CD4-positive, alpha-beta T cell treated with Interleukin-21 for 1 hour (primary cell): Measurements from ENCODE around the gene CMC1.

Experiments used
- DNase-seq: peaks from one replicate; pipeline ENCODE4 v3.0.0-alpha.2; 2020

Gene CMC1

DNA sequence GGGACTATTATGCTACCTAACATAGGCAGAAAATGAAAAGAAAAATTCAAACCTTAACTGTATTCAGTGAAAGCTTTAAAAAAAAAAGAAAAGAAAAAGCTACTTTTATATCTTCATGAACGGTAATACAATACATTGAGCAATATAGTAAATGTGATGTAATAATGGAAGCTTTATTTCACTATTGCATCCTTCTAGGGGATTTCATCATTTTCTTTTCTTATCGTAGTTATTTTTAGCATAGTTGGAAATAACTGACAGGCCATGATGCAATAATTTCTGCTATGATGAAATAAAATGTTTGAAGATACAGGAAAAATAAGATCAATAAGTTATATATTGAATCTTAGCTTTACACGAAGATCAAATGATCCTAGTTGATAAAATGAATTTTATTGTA, 66.8 kb downstream of the CMC1 start:
- DNase-seq, result no peak

DNA sequence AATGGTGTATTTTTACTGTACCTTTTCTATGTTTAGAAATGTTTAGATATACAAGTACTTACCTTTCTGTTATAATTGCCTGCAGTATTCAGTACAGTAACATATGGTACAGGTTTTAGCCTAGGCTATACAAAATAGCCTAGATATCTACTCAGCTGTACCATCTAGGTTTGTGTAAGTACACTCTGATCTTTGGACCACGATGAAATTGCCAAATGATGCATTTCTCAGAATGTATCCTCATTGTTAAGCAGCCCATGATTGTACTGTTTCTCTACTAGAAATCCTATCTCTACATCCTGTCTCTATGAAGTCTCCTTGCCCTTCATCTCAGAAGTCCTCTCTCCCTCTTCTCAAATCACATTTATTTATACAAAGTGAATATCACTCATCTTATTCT, 74.3 kb downstream of the CMC1 start:
- DNase-seq, result no peak

DNA sequence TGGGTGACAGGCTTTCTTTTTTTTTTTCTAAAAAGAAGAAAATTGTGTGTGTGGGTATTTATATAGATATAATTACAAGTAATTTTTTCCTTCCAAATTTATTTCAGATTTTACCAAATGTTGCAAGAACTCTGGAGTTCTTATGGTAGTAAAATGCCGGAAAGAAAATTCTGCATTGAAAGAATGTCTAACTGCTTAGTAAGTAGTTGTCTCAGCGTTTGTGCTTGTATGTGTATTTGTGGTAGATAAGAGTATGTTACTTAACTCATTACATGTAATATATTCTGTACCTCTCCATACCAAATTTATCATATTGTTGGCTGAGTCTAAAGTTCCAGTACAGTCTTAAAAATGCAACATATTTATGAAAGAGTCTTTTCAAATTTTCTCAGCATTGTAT, 74.8 kb downstream of the CMC1 start:
- no peak for DNase-seq

DNA sequence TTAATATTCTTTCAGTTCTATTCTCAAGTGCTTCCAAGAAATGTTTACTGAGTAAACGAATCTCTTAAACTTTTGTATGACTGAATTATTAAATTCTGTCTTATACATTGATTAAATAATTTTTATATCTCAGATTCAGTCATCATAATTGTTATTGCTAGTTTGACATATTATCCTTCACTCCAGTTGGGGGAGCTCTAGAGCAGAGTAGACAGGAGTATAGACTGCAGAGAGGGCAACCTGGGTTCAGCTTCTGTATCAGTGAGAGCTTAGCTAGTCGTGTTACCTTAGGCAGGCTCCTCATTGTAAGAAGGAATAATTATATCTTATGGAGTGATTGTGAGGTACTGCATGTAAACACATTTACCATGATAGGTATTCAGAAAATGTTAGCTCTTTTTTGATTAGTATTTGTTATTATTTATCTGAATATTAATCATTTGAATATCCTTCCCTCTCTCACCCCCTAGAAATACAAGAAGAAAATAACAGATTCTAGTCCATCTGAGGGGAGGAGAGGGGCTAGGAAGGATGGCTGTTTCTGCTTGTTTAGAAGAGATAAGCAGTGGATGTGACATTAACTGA, 76.1 kb downstream of the CMC1 start:
- peak; percentile 72 for DNase-seq

DNA sequence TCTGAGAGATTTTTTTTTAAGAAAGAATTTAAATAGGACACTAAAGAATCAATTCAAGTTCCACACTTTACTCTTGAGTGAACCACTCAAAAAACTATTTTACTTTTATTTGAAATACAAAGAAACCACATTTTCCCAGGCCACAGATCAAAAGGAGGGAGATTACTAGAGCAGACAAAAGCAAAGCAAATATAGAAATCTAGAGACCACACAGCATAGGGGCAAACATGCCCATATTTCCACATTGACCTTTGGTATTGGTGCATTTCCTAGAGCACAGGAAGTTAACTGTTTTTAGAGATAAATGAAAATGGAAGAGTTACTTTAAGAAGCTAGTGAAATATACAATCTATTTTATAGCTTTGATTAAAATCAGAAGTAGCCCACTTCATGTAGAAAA, 79.6 kb downstream of the CMC1 start:
- DNase-seq, result no peak

DNA sequence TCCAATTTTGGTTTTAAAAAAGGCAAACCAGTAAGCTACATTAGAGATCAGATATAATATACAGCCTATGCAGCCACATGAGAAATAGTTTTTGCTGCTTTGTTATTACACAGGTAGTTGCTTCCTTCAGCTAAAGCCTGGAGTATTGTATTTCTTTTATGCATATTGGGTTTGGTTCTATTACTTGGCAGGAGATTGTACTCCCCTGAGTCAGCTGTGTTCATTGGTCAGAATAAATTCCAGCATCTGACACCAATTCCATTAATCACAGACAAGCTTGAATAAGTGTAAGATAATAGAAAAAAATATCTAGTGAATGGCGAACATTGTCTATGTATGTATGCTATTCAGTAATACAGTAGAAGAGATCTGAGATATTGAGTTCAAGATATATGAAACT, 81.0 kb downstream of the CMC1 start:
- no peak for DNase-seq

DNA sequence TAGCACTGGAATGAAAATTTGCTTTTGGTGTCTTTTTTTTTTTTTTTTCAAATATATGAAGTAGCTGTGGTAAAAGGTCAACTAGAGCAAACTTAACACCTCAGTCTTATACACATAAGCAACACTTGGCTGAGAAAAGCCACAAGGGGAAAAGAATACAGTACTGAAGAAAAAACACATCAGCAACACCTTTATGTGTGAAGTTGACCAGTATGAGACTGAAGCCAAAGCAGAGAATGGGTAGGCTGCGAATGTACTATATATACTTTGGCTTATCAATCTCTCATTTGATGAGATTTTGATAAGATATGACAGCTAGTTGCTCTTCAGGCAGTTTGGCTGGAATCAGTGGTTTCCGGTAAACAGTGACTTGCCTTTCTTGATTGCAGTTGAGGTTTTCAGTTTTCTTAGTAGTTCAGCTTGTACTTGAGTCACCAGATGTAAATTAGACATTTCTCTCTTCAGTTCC, 85.1 kb downstream of the CMC1 start:
- DNase-seq, result peak; percentile 70

DNA sequence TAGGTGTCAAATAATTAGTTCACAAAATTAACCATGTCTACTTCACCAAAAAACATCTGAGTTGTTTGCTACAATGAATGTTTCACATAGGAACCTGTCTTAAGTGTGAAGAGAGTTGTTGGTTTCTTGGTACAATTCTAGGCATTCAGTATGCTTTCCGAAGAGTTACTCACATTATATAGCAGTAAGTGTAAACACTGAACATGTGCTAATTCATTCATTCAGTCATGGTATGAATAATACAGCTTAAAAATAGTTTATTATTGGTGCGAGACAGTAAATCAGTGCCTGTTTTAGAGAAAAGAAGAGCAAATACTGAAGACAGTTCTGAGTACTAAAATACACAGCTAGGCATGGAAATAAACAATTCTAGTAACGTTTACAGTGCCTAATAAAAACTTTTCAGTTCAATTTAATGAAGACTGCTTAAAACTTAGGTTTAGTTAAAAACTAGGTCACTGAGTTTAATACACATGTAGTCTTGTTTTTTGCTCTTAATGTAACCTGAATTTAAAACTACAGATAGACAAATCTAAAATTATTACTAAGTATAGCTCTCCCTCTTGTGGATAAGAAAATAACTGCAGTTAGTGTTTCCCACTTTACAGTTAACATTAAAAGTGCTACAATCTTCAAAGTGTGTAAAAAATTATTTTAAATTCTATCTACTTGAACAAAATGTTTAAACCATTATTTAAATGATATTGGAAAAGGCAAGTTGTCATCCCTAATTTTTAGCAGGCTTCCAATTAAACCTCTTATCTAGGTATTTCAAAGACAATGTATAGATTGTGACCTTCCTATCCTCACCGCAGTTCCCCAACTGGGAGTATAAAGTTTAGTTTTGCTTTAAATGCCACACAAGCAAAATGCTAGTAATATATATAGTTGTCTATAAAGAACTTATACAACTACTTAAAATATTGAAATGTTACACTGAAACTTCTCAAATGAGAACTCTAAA, 87.1 kb downstream of the CMC1 start:
- peak; percentile 66 for DNase-seq

DNA sequence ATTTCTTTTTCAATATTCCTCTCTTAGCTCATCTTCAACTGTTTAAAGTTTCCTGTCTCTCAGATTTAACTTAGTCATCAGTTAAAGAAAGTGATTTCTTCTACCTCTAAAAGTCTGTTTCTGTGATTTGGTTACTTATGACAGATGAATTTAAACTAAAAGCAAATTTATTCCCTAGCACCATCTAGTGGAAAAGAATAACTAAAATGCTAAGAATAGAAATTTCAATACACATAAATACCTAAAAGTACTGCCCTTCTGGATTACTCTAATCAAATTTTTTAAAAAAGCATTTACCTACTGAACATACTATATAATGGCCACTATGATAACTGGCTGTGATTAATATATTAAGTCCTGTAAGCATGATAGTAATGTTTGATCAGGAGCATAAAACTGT, 93.1 kb downstream of the CMC1 start:
- no peak for DNase-seq

DNA sequence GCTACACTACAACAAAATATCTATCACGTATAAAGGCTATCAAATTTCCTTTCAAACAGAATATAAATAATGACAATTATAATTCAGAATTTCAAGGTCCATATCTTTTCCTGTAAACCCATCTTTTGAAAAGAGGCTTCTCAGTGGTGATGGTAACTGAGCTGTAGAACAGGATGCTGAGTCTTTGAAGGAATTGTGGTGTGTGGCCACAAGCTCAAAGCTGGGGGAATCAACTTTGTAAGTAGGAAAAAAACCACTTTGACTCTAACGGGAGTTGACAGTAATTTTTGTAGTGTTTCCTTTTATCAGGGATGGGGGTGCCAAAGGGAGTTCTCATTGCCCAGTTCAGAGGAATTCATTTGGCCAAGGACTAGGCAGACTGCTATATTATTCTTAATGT, 93.8 kb downstream of the CMC1 start:
- no peak for DNase-seq

DNA sequence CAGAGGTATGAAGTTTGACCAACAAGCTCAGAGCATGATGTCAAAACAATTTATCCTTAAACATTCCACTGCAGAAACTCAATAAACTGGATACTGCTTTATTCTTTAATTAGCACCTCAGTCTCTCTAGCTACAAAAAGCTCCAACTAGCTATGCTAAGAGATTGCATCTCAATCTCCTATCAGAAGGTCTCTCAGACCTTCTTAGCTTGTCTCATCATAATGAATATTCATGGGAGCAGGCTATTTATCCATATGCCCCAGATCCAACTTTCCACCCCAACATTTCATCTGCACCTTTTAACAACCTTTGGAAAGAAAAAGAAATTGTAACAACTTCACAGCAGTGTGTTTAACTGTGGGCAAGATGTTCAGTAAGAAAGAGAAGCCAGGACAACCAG, 95.8 kb downstream of the CMC1 start:
- DNase-seq, result no peak

DNA sequence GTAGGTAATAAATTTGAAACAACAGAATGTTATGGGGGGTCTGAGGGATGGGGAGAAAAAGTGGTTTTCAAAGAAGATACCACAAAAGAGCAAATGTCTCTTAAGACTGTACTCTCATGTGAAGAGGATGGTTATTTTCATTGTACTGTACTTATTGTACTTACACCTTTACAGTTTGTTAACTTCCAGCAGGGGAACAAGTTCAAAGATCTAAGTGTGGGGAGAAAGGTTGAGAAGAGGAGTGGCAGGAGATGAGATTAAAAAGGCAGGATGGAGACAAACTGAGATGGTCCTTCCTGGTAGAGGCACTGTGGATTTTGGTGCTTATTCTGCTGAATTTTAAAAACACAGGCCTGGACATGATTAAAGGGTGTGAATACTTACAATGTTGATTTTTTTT, 101.7 kb downstream of the CMC1 start:
- no peak for DNase-seq

DNA sequence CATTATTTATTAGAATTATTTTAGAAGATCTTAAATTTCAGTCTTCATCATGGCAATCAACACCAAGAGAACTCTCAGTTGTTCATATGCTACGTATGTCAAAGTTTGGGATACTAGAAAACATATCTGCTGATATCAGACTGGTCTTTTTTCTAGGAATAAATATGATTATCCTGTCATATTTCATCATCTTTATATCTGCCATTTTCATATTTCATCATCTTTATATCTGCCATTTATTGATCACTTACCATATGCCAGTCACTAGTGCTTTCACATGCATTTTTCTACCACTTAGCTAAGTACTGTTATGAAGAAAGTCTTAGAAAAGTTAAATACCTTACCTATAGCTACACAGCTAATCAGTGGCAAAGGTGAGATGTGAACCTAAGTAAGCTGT, 104.3 kb downstream of the CMC1 start:
- DNase-seq, result no peak

DNA sequence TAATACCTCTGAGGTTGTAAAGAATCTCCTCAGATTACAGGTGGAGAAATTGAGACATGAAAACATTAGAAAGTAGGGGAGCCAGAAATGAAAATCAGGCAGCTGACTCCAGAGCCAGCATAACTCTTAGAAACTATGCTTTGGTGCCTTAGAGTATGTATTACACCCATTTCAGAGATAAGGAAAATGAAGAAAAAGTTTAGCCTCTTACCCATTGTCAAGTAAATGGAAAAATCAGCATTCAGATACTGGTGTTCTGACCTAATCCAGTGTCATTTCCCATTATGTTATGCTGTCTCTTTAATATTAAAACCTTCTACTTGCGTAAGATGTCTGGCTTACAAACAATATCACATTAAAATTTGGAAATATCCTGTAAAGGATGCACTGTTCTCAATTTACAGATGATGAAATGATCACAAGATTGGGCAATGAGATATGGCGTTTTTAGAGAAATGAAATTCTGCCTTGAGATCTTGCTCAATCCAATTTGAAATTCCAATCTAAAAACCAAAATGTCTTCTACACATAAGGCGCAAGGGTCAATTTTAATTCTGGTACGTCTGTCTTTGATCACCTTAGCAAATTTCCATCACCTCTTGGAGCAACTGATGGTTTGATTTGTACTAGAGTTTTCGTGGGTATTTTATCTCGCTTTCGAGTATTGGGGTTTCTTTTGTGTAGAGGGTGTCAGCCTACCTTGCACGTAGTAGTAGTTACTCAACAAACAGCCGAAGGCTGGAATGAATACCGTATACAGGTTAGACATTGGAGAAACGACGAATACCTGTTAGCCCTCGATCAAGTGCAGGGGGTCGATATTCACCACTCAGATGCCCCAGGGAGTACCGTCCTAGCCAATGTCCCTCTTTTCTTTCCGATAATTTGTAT, 106.2 kb downstream of the CMC1 start:
- peak; percentile 26 for DNase-seq

DNA sequence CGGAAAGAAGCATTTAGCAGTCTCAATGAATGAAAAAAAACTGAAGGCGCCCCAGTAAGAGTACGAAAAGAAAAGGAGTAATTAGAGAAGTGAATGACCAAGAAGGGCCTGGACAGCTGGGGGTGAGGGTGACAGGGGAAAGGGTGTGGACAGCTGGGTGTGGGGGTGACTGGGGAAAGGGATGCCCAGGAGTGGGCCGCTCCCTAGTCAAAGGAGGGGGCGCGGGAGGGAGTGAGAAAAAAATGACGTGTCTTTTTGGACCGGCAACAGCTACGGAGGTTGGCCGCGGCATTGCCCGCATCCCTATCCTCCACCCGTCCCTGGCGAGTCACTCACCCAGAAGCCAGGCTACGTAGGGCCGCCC, 106.8 kb downstream of the CMC1 start:
- DNase-seq, result no peak

DNA sequence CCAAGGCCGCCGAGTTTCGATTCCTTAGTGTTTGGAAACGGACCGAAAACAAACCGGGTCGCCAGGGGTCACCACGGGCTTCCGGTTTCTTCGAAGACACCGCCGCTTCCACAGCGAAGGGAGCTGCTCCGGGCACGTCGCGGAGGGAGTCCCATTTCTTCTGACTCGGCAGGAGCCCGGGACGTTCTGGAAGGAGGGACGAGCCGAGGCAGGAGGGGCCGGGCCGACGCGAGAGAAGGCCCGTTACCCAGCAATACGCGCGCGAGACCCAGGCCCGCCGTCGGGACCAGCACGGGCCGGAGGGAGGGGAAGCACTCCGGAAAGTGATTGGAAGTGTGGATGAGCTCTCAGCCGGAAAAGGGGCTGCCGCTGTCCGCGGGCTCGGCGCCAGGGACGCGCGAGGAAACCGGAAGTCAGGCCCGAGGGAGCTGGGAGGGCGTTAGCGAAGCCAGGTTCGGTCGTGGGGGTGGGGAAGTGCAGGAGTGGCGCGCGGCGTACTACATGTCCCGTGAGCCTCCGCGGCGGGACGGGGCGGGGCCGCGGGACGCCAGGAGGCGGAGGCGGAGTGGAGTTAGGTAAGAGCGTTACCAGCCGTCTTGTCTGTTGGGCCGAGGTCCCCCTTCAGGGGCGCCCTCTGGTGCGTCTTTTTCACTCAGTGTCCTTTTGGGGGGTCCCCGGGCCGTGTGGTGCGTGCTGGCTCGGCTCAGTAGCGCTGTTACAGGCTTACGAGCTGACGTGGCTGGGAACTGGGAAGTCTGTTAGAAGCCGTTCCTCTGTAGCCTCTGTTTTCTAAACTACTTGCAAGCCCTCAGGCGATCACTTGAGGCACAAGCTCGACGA, 107.4 kb downstream of the CMC1 start, which contains the start of the genes AZI2 and ZCWPW2:
AZI2 (minus strand) TSS at position 196 of the 840 bp plus-strand sequence. CDS start 8,207 bp downstream, outside the sequence.
ZCWPW2 (plus strand) TSS at position 93 of the 840 bp plus-strand sequence. CDS start 64,348 bp downstream, outside the sequence.
- DNase-seq, result peak; percentile 94

DNA sequence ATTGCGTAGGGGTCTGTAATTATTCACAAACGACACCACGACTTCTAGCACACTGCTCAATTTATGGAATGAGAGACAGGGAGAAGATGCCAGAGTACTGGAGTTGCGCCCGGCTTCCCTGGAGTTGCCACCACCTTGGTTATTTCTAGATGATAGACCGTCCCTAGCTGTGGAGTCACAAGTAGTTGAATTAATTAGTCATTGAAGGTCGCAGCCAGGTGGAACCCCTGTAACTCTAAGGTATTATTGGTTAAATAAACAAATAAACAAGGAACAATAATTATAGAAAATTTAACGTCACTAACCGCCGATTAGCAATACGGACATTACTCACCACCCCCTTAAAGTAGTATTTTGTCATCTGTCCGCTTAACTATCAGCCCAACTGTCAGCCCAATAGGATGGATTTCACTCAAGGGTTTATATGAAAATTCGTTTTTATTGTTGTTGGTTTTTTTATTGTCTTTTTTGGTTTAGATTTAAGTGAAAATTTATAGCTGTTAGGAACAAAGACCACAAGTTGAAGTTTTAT, 108.1 kb downstream of the CMC1 start:
- no peak for DNase-seq
